HG03045 (cell line): Measurements from ENCODE around the gene PPM1E.
"Not testable (repeated sequence)": the region's sequence is repeated elsewhere in the genome, so short reads cannot be mapped to it uniquely, and the experiment has no call there.

Experiments used
- ATAC-seq: cut with Tn5 transposase; IDR thresholded peaks from one replicate; pipeline ENCODE4 v1.9.1; 2021; ENCODE audit warnings: mild to moderate bottlenecking, moderate library complexity; ENCODE audit not compliant: unreplicated experiment

The PPM1E gene

DNA sequence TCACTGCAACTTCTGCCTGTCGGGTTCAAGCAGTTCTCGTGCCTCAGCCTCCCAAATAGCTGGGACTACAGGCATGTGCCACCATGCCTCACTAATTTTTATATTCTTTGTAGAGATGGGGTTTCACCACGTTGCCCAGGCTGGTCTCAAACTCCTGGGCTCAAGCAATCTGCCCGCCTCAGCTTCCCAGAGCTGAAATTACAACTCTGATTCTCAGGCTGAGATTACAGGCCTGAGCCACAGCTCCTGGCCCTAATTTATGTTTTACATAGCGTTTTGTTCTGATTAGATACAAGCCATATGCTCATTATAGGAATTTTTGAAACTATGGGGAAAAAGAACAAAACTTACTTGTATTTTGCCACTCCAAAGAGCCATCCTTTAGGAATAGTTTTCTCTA, 22.8 kb downstream of the PPM1E start:
- ATAC-seq = not testable (repeated sequence)

DNA sequence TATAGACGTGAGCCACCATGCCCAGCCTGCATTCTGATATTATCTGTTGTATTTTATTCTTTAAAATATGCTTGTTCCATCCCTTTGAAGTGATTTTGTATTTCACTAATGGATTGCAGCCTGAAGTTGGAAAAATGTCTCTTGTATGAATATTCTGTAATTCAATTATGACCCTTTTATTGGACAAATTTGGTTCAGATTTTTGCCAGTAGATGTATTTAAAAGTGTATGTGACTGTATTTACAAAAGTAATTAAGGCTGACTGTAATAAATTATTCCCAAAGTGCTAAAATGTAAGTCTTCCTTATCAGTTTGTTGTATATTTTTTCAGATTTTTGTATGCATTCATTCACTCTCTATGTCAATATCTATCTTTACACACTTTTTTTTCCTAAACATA, 23.8 kb downstream of the PPM1E start:
- ATAC-seq = no peak

DNA sequence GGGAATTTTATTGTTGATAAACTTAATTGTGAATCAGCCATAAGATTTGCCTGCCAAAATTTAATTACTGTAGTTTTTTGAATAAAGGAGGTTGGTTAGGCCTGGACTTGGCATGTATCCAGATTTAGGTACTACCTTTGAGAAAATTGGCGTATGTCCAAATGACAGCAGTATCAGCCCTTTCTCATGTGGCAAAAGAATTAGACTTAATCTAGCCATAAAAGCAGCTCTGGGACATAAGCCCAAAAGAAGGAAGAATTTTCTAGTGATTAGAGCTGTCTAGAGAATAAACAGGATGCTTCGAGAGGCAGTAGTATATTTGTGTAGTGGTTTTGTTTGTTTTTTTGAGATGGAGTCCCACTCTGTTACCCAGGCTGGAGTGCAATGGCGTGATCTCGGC, 27.7 kb downstream of the PPM1E start:
- no peak for ATAC-seq

DNA sequence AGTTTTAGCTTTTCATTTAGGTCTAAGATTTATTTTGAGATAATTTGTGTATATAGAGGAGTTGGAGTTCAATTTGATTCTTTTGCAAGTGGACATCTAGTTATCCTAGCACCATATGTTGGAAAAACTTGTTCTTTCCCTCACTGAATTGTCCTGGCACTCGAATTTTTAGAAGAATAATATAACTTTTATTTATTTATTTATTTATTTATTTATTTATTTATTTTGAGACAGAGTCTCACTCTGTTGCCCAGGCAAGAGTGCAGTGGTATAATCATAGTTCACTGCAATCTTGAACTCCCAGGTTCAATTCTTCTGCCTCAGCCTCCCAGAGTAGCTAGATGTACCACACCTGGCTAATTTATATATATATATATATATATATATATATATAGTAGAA, 29.4 kb downstream of the PPM1E start:
- no peak for ATAC-seq

DNA sequence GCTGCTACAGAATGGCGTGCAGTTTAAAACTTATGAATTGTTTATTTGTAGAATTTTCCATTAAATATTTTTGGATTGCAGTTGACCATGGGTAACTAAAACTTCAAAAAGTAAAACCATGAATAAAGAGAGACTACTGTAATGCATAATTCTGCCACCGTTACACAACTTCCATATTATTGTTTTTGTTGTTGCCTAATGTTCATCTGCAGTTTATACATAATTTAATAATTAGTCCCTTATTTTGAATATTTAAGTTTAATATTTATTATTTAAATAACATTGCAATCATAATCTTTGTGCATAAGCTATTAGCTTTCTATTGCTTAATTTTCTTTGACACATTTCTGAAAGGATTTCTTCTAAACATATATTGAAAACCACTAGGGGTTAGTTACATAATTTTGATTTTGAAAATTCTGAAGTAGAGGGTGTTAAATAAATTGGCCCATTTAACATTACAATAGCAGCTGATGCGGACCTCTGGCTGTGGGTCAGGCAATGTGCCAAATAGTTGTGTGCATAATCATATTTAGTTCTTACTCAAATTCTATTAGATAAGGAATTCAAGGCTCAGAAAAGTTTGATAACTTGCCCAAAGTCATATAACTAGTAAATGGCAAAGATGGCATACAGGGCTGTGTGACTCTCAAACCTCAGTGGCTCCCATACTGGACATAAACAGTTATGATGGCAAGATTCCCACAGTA, 31.1 kb downstream of the PPM1E start:
- ATAC-seq = no peak

DNA sequence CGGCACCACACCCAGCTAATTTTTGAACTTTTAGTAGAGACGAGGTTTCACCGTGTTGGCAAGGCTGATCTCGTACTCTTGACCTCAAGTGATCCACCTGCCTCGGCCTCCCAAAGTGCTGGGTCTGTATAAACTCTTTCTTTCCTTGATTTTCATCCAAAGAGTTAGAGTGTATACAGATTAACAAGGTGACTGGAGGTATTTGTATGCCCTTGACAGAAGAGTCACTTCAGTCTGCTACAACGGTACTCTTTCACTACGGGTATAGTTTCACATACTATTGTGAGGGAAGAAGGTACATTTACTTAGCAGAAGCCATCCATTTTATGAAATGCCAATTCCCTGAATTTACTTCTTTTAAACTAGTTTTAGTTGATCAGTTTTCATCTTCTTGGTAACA, 32.5 kb downstream of the PPM1E start:
- no peak for ATAC-seq

DNA sequence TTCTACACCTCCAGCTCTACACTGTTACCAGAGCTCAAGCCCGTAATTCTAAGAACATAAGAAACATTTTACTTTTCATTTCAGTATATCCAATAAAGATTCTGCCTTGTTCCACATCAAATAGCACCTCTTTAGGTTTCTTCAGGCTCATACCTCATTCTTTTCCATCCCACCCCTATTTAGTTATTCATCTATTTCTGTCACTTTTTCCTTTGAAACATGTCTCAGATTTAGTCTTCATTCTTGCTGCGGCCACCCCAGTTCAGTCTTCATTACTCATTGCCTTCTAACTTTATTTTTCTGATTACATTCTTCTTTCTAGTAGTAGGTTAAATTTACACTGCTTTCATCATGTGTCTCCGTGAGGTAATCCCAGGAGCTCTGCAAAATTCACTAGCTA, 33.5 kb downstream of the PPM1E start:
- ATAC-seq = no peak

DNA sequence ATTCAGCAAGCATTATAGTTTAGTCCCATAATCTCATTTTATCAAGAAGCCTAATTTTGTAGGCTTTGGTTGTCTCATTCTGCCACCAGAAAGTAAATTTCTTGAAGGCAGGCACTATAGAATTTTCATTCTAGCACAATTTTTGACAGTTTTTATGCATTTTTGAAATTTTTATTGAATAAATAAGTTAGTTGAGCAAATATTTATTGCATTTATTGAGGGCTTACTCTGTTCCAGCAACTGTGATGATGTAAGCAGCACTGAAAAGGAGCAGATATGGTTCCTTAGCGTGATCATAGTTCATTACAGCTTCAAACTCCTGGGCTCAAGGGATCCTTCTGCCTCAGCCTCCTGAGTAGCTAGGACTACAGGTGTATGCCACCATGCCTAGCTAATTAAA, 34.2 kb downstream of the PPM1E start:
- ATAC-seq = no peak

DNA sequence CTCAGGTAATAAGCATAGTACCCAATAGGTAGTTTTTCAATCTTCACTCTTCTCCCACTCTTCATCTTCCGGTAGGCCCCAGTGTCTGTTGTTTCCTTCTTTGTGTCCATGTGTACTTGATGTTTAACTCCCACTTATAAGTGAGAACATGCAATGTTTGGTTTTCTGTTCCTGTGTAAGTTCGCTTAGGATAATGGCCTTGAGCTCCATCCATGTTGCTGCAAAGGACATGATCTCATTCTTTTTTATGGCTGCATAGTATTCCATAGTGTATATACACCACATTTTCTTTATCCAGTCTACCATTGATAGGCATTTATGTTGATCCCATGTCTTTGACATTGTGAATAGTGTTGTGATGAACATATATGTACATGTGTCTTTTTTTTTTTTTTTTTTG, 38.9 kb downstream of the PPM1E start:
- ATAC-seq = not testable (repeated sequence)

DNA sequence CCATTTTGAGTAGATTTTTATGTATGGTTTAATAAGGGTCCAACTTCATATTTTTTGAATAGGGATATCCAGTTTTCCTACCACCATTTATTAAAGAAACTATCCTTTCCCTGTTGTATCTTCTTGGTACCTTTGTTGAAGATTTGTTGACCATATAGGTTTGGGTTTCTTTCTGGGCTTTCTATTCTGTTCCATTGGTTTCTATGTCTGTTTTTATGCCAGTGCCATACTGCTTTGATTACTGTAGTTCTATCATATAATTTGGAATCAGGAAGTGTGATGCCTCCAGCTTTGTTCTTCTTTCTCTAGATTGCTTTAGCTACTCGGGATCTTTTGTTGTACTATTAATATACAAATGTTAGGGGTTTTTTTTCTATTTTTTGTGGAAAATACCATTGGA, 46.5 kb downstream of the PPM1E start:
- no peak for ATAC-seq

DNA sequence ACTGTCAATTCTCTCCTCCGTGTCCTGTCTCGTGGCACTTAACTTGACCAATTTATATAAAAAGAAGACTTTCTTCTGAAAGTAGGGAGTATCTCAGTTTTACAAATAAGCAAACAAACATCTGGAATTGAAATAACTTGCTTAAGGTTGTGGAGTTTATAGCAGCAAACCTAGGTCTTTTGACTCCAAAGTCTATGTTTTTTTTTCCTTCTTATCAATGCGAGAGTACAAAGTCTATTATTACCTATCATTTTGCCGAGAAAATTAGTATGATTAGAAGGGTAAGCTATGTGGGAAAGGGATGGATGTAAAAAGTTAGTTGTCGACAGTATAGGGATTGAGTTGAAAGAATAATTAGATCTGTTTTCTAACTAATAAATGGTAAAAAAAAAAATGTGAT, 50.4 kb downstream of the PPM1E start:
- no peak for ATAC-seq

DNA sequence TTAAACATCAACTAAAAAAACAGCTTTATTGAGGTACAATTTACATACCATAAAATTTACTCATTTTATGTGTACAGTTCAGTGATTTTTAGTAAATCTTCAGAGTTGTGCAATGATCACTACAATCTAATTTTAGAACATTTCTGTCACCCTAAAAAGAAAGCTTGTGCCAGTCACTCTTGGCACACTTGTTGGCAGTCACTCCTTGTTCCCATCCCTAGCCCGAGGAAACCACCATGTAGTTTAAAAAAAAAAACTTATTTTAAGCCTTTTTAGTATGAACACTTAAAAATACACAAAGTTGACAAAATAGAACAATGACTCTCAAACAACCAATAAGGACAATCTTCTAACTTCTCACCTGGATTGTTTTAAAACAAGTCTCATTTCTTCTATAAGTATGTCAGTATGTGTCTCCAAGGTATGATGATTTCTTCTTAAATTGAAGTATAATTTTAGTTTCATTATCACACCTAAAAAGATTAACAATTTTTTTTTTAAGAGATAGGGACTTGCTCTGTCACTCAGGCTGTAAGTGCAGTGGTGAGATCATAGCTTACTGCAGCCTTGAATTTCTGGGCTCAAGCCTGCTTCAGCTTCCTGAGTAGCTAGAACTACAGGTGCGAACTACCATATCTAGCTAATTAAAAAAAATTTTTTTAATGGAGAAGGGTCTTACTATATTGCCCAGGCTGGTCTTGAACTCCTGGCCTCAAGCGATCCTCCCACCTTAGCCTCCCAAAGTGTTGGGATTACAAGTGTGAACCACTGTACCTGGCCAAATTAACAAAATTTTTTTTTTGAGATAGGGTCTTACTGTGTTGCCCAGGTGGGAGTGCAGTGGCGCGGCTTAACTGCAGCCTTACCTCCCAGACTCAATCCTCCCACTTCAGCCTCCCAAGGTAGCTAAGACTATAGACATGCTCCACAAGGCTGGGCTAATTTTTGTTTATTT, 53.2 kb downstream of the PPM1E start:
- ATAC-seq = no peak

DNA sequence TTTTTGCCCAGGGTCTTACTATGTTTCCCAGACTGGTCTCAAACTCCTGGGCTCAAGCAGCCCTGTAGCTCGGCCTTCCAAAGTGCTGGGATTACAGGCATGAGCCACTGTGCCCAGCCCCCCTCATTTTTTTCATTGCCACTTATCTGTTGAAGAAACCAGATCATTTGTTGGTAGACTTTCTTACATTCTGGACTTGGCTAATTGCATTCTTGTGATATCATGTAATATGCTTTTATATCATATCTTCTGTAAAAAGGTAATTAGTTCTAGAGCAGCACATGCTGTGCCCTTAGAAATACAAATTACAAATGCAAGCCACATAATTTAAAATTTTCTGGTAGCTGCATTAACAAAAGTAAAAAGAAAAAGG, 53.9 kb downstream of the PPM1E start:
- no peak for ATAC-seq

DNA sequence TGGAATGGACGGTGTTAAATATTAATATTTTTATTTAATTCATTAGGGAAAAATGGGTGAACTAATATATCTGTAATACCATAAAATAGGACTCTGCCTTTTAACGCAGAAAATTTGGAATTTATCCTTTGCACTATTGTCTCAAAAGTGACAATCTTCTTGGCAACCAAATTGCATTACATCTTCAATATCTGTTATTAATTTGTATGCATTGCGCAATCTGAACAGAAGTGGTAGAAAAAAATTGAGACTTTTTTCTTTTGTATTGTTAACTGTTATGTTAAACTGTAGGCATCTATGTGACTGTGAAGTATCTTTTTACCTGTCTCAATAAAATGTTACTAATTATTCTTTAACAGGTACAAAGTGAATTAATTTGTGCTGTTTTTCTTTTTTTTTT, 55.6 kb downstream of the PPM1E start:
- no peak for ATAC-seq

DNA sequence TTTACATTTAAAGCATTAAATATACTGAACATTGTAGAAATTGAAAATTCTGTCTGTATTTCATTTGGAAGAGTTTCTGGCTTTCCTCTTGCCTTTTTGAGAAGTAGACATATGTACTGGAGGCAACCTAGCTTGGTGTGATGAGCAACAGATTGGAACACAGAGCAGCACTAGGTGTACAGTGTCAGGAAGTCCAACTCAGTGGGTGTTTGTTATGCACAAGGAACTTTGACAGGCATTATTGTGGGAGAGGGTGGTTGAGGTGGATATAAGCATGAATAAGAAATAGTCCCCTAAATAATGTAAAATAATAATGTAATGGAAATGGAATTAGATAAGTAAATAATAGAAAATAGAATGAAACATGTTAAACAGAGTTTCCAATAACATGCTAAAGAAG, 58.1 kb downstream of the PPM1E start:
- ATAC-seq = no peak

DNA sequence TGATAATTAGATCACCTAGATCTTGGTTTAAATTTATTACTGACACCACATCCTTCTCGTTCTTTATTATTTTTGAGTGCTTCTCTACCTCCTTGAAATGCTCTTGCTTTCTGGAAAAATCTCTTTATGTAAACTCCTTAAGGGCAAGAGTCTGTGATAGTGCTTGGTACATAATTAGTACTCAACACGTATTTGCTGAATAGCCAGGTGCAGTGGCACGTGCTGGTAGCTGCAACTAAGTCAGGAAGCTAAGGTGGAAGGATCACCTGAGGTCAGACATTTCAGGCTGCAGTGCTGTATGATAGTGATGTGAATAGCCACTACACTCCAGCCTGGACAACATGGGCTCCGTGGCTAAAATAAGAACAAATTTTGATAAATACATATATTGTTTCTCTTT, 63.0 kb downstream of the PPM1E start:
- no peak for ATAC-seq

DNA sequence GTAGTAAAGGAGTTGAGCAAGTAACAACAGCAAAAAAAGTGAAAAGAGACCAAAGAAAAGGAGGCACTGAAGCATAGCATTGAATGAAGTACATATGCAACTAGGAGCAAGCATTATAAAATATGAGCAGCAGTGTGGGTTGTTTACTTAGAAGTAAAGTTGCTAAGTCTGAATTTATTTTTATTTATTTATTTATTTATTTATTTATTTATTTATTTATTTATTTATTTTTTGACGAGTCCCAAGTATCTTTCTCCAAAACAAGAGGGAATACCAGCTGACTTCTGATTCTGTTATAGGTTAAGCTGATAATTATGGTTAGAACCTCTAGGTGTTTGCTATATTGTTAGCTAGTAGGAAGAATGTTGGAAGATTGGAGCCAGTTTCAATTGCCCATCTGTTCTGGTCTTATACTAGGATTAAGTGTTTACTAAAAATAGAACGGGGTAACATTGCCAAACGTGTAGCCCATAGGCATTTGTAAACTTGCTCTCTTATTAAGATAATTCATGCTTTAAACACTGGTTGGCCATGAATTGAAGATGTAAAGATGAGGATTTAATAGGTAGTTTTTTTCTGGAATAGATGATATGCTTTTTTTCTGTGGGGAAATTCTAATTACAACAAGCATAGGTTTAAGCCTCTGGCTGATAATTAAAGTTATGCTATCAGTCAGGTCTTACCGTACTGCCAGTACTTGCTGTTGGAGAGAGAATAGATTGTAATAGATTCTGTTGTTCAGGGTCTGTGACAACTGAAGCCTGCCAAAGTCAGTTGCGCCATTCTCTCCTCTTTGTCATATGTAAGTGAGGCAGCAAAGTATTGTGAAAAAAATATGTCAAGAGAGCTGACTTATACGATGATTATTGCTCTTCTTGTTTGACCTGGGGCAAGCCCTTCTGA, 66.7 kb downstream of the PPM1E start:
- no peak for ATAC-seq

DNA sequence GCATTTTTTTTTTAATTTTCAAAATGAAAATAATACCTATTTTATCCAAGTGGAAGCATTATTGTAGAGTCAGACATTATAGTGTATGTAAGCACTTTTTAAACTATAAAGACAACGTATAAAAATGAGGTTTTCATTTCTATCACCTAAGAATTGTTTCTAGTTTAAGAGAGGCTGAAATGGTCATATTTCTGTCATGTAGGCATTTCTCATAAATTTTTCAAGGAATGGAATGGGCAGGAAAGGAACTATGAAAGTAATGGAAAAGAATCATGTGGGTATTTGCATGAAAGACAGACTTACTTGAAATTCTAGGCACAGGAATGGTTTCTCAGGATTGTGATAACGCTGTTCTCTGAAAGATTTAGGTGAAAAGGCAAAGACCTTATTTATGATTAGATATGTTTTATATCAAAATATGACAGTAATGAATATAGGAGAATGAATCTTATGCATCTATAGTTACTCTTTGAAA, 67.4 kb downstream of the PPM1E start:
- ATAC-seq = no peak

DNA sequence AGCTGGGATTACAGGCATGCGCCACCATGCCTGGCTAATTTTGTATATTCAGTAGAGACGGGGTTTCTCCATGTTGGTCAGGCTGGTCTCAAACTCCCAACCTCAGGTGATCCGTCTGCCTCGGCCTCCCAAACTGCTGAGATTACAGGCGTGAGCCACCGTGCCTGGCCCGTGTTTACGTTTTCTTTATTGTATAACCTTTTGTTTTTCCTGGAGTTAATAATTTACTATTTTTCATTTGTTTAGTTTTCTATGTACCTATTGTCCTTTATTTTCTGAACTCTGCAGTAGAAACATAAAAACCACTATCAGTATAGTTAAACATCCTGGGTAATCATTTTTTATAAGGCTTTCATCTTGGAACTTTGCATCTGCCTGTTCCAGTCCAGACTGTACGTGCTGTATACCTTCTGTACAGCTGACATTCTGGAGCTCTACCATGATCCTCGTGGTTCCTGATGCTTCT, 73.6 kb downstream of the PPM1E start:
- no peak for ATAC-seq

DNA sequence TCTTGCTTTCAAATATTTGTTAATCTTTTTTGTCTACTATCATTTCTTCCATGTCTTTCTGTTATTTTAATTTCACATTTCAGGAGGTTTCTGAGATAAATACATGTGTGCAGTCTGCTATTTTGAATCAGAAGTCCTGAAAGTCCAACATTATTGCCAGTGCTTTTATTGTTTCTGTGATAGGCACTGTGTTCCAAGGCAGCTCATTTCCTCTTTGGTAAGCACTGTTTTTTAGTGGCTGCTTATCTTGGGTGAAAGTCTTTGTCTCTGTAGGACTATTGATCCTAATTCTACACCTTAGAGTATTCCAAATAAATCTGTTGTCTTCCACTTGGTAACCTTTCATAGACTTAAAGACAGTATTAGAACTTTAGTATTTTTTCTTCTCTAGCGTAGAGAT, 76.1 kb downstream of the PPM1E start:
- no peak for ATAC-seq

DNA sequence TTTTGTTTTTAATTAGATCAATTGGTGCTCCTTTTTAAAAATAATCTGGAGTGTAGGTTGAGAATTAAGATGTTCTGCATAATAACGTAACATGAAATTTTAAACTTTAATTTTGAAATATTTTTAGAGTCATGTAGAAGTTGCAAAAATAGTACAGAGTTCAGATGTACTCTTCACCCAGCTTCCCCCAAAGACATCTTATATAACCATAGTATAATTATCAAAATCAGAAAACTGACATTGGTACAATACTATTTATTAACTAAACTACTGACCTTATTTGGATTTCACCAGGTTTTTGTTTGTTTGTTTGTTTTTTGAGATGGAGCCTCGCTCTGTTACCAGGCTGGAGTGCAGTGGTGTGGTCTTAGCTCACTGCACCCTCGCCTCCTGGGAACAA, 76.9 kb downstream of the PPM1E start:
- ATAC-seq = no peak
